Measurements from ENCODE around the gene FOLR3. TPM values are rescaled to one million over a fixed set of nuclear protein-coding genes. Genes with fewer than 3 reads are reported as not detected.

Gene FOLR3
- polyA plus RNA-seq, 1 donor (not counting 4 experiments of a cell fraction or from before 2014, with no cell fraction given), result 21.0 TPM

GRCh38 chr11:72155751-72156150 lies 20.2 kb downstream of the FOLR3 start:
- Histone ChIP-seq H3K9me1 (ENCODE audit: control insufficient read depth, extremely low read depth, insufficient read depth, low read length) (no peaks in the 10 kb centered on the region), H3K36me3 (ENCODE audit: control insufficient read depth in 2 of 2, extremely low read depth in 1 of 2, insufficient read depth in 2 of 2, low read length in 2 of 2) (no peaks in the 10 kb centered on the region), H3K79me2 (ENCODE audit: control insufficient read depth, insufficient read depth, low read length) (peaks cover 12% of the 10 kb centered on the region), H3K9me3 (ENCODE audit: control insufficient read depth, low read depth, low read length) (no peaks in the 10 kb centered on the region), H3K4me2 (ENCODE audit: control insufficient read depth, extremely low read depth, insufficient read depth, low read depth, low read length) (no peak overlapping the region), H2AFZ (ENCODE audit: control insufficient read depth, low read length) (no peak overlapping the region), H3K4me1 (ENCODE audit: control insufficient read depth, extremely low read depth, insufficient read depth, low read length) (peaks cover 7% of the 10 kb centered on the region), H3K9ac (ENCODE audit: control insufficient read depth, extremely low read depth, insufficient read depth, low read length) (no peak overlapping the region), H3K27me3 (ENCODE audit: control insufficient read depth, extremely low read depth, insufficient read depth, low read length) (no peaks in the 10 kb centered on the region), H3K27ac (ENCODE audit: control insufficient read depth, insufficient read depth, low read length) (no peak overlapping the region), H3K4me3 (ENCODE audit: control insufficient read depth in 2 of 3, extremely low read depth in 1 of 3, insufficient read depth in 2 of 3, low read depth in 1 of 3, low read length in 3 of 3) (no peak overlapping the region), H4K20me1 (ENCODE audit: control insufficient read depth, extremely low read depth, insufficient read depth, low read length) (no peaks in the 10 kb centered on the region)
- dilution Hi-C loops (cut with MboI; ENCODE audit: extremely low pct_ligation_motif_present, low sequenced_read_pairs), result no loop called here
- FAIRE-seq (no peak), DNase-seq (ENCODE audit: low read depth, low spot score) (no peak)
- TF ChIP-seq EZH2 (IDR thresholded peaks at IDR 0.05; ENCODE audit: low read length) (no peak), CTCF (optimal IDR thresholded peaks at IDR 0.05 in 1 of 3, IDR thresholded peaks at IDR 0.05 in 1 of 3, conservative IDR thresholded peaks at IDR 0.05 in 1 of 3; ENCODE audit: extremely low read depth in 1 of 3, insufficient read depth in 2 of 3, low read length in 3 of 3) (no peak)

- Histone ChIP-seq H2AFZ (ENCODE audit: control insufficient read depth, low read length) (no peak overlapping the region), H3K4me1 (ENCODE audit: control insufficient read depth, extremely low read depth, insufficient read depth, low read length) (peaks cover 6% of the 10 kb centered on the region), H3K4me3 (ENCODE audit: control insufficient read depth in 2 of 3, extremely low read depth in 1 of 3, insufficient read depth in 2 of 3, low read depth in 1 of 3, low read length in 3 of 3) (no peak overlapping the region), H3K9ac (ENCODE audit: control insufficient read depth, extremely low read depth, insufficient read depth, low read length) (no peak overlapping the region), H3K36me3 (ENCODE audit: control insufficient read depth in 2 of 2, extremely low read depth in 1 of 2, insufficient read depth in 2 of 2, low read length in 2 of 2) (no peaks in the 10 kb centered on the region), H3K9me1 (ENCODE audit: control insufficient read depth, extremely low read depth, insufficient read depth, low read length) (no peaks in the 10 kb centered on the region), H3K27me3 (ENCODE audit: control insufficient read depth, extremely low read depth, insufficient read depth, low read length) (no peaks in the 10 kb centered on the region), H4K20me1 (ENCODE audit: control insufficient read depth, extremely low read depth, insufficient read depth, low read length) (no peaks in the 10 kb centered on the region), H3K79me2 (ENCODE audit: control insufficient read depth, insufficient read depth, low read length) (no peaks in the 10 kb centered on the region), H3K27ac (ENCODE audit: control insufficient read depth, insufficient read depth, low read length) (no peak overlapping the region), H3K9me3 (ENCODE audit: control insufficient read depth, low read depth, low read length) (no peaks in the 10 kb centered on the region), H3K4me2 (ENCODE audit: control insufficient read depth, extremely low read depth, insufficient read depth, low read depth, low read length) (no peak overlapping the region)
- dilution Hi-C loops (cut with MboI; ENCODE audit: extremely low pct_ligation_motif_present, low sequenced_read_pairs), result no loop called here
- no peak for FAIRE-seq
- DNase-seq (ENCODE audit: low read depth, low spot score), result no peak
- TF ChIP-seq EZH2 (IDR thresholded peaks at IDR 0.05; ENCODE audit: low read length) (no peak), CTCF (optimal IDR thresholded peaks at IDR 0.05 in 1 of 3, IDR thresholded peaks at IDR 0.05 in 1 of 3, conservative IDR thresholded peaks at IDR 0.05 in 1 of 3; ENCODE audit: extremely low read depth in 1 of 3, insufficient read depth in 2 of 3, low read length in 3 of 3) (no peak)
These were observed 21.6 kb downstream of the FOLR3 start for GRCh38 chr11:72157131-72157530.

Data from keratinocyte (primary cell).